HG02623 (cell line): ENCODE data around the gene TMEM101.
A peak's percentile ranks its signal among the peaks of the same experiment; 100 is the strongest.
"Not testable (repeated sequence)": the region's sequence is repeated elsewhere in the genome, so short reads cannot be mapped to it uniquely, and the experiment has no call there.

Experiments
- ATAC-seq: cut with Tn5 transposase; IDR thresholded peaks from one replicate; pipeline ENCODE4 v1.9.1; 2021; ENCODE audit warnings: moderate library complexity; ENCODE audit not compliant: unreplicated experiment

TMEM101 gene

GRCh38 chr17:44024271-44024663 lies 9.5 kb upstream of the TMEM101 start:
- no peak for ATAC-seq

- ATAC-seq: no peak
These were observed 8.9 kb upstream of the TMEM101 start for GRCh38 chr17:44023545-44024270.

- no peak for ATAC-seq
These were observed 7.5 kb upstream of the TMEM101 start for GRCh38 chr17:44022246-44022645.

DNA sequence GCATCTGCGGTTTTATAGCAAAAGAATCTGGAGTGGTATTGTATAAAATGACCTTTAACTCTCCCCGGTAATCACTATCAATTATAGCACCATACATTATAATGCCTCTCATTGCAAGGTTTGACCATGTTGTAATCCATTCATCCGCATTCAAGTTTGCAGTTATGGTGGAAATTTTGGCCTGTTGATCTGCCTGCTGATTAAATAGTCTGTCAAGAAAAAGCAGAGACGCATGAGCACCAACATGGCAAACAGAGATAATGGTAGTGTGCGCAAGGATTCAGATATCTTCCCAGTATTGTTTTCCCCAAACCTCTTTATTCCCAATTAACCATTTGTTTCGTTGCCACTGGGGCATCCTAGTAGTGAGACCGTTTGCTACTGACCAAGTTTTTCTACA lies 6.5 kb upstream of the TMEM101 start:
- ATAC-seq: not testable (repeated sequence)

DNA sequence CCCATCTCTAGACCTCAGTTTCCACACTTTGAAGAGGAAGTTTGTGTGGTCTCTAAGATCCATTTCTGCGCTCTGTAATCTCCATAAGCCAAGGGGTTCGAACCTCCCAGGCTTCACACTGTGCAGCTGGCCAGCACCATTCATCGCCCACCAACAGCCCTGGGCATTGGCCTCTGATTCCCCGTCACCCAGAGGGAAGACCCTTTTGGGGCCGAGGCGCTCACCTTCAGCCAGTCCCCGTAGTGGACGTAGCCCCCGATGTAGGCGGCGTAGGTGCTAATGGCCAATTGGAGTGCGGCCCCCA lies 678 bp downstream of the TMEM101 start:
- no peak for ATAC-seq

DNA sequence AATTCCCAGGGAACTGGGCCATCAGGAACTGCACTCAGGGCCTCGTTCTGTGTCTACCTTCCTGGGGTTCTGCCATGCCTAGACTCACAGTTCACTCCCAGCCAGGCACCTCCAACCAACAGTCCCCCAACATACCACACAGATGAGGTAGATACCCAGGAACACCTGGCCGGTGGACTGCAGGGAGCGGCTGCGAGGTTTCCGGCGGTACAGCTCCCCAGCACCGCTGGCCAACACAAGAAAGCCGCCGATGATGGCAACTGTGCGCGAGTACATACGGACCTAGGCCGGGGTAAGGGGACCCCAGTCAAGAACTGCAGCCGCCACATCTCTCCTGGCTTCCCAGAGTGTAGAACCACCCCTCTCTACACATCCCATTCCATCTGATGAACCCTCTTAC lies 1.9 kb downstream of the TMEM101 start:
- ATAC-seq: no peak

DNA sequence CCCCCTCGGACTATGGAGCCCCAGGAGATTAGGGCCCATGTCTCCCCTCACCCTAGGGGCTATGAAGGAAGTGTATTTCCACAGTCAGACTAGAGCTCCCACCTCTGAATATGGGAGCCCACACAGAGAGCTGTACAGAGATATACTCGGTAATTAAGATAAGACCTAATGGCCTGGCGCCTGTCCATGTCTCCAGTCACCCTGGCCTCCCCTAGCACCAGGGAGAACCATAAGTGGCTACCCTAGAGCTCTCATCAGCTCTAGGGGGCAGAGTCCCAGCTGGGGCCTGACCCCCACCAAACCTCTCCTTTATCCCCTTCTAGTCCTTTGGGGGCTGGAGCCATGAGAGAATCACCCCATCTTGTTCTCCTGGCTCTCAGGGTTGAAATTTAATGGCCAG lies 2.4 kb downstream of the TMEM101 start:
- ATAC-seq: no peak

GRCh38 chr17:44011876-44012275 lies 2.9 kb downstream of the TMEM101 start:
- no peak for ATAC-seq

- no peak for ATAC-seq
These were observed 3.7 kb downstream of the TMEM101 start for GRCh38 chr17:44010966-44011647.

GRCh38 chr17:44008205-44008909 lies 6.4 kb downstream of the TMEM101 start:
- no peak for ATAC-seq

DNA sequence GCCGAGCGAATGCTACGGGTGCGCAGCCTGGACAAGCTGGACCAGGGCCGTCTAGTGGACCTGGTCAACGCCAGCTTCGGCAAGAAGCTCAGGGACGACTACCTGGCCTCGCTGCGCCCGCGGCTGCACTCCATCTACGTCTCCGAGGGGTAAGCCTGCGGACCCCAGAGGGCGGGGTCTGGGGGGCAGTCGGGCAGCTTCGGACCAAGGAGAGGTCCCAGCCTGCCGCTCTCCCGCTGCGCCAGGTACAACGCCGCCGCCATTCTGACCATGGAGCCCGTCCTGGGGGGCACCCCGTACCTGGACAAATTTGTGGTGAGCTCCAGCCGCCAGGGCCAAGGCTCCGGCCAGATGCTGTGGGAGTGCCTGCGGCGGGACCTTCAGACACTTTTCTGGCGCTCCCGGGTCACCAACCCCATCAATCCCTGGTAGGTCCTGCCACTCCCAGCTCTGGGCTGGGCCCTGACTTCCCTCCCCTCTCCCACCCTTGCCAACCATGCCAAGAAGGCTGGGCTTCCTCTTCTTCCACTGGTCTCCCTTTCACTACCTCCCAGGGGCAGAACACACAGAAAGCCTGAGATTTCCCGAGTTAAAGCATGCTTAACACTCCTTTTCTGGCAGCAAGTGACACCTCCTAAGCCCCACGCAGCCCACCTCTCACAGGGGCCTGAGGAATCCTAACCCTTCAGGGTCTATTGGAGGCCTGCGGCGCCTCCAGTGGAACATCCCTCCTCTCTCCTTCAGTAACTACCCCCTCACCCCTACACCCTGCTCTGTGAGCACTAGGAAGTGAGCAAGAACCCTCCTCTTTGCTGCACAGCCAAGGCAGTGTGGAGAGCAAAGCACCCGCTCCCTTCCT lies 7.2 kb downstream of the TMEM101 start:
- peak; percentile 6 for ATAC-seq

- peak; percentile 61 for ATAC-seq
These were observed 8.0 kb downstream of the TMEM101 start for GRCh38 chr17:44006598-44007345.

GRCh38 chr17:44006272-44006597 lies 8.5 kb downstream of the TMEM101 start:
- ATAC-seq: peak; percentile 8

GRCh38 chr17:44005527-44006271 lies 9.1 kb downstream of the TMEM101 start:
- no peak for ATAC-seq

DNA sequence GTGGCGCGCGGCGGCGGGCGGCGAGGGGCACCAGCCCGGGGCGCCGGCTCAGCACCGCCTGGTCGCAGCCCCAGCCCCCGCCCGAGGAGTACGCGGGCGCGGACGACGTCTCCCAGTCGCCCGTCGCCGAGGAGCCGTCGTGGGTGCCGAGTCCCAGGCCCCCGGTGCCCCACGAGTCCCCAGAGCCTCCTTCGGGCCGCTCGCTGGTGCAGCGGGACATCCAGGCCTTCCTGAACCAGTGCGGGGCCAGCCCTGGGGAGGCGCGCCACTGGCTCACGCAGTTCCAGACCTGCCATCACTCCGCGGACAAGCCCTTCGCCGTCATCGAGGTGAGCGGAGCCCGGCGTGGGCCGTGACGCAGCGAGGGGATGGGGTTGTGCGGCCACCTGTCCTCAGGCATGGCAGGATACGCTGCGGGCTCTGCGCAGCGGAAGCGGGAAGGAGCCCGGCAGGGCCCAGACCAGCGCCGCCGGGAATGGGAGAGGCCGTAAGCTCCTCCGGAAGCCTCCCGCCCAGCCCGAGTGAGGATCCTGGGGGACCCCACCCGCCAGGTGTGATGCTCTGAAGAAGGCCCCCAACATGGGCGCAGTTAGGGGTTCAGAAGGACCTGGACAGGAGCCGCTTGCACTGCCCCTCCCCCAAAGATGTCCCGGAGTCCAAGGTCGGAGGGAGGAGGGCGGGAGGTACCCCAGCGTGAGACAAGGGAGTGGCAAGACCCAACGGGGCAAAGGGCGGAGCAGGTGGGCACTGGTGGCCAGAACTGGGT lies 9.8 kb downstream of the TMEM101 start:
- ATAC-seq: no peak

- ATAC-seq: no peak
These were observed 10.5 kb downstream of the TMEM101 start, which contains the start of gene NAGS for GRCh38 chr17:44004077-44004760. Gene NAGS (plus strand): TSS chr17:44004622. CDS start chr17:44004664, 42 bp downstream.

DNA sequence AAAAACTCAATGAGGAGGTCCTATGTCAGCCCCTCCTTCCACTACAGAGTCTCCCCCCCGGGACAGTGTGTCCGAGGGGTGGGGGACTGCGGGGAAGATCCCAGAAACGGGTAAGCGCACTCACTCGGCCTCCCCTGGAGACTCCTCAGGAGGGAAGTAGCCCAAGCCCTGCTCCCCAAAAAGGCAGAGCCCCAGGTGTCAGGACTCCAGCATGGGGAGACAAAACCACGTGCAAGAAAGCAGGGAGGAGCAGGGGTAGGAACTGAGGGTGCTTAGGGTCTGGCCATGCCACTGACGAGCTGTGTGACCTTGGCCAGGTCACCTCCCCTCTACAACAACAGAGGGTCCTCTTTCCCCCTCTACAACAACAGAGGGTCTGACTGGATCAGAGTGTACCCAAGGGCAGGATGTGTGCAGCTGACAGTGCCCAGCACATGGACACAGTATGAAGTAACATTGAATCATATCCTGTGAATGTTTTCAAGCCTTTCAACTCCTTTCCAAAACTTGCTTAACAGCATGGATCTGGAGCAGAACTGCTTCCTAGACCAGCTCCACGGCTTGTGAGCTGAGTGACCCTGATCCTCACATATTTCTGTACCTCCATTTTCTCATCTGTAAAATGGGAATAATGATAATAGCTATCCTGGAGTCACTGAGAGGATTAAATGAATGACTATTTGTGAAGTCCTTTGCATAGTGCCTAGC lies 12.5 kb downstream of the TMEM101 start:
- no peak for ATAC-seq

GRCh38 chr17:44001461-44001920 lies 13.3 kb downstream of the TMEM101 start:
- no peak for ATAC-seq
